GM12878 (cell line): ENCODE measurements around the gene FGFR2.

Source experiments
- CEBPB ChIP-seq, 2 experiments: fragments of 150-350 bp in 1 of 2; IDR thresholded peaks; 2 replicates each; pipeline ENCODE4 v1.6.1; 2012 to 2014; ENCODE audit warnings: low read depth in 2 of 2, low read length in 2 of 2, borderline replicate concordance in 1 of 2, inconsistent platforms in 1 of 2
- CTCF ChIP-seq, 3 experiments: IDR thresholded peaks in 2 of 3; conservative IDR thresholded peaks in 1 of 3; 2 replicates each; pipeline ENCODE4 v1.5.1; 2011; ENCODE audit warnings: low read depth in 3 of 3, low read length in 3 of 3, mild to moderate bottlenecking in 3 of 3, control low read depth in 2 of 3, moderate library complexity in 2 of 3, inconsistent platforms in 1 of 3, mixed read lengths in 1 of 3; ENCODE audit not compliant: control insufficient read depth in 2 of 3, insufficient read depth in 1 of 3; ENCODE audit errors: extremely low read depth in 1 of 3
- EZH2 ChIP-seq: IDR thresholded peaks from 2 replicates; pipeline ENCODE4 v1.6.1; 2012; ENCODE audit warnings: low read depth, mild to moderate bottlenecking, control low read depth, inconsistent platforms, low read length, borderline replicate concordance; ENCODE audit not compliant: control insufficient read depth
- FOXM1 ChIP-seq: IDR thresholded peaks from 2 replicates; pipeline ENCODE4 v1.6.1; 2012; ENCODE audit warnings: low read depth, mild to moderate bottlenecking, inconsistent platforms, low read length, moderate library complexity
- GATAD2B ChIP-seq: fragments of 450-650 bp; conservative IDR thresholded peaks from 2 replicates; pipeline ENCODE4 v1.6.1; 2017; ENCODE audit warnings: low read depth, mild to moderate bottlenecking, moderate library complexity
- POLR2AphosphoS5 ChIP-seq: IDR thresholded peaks from 2 replicates; pipeline ENCODE4 v1.6.1; 2011; ENCODE audit warnings: mild to moderate bottlenecking, low read length, inconsistent platforms
- POU2F2 ChIP-seq: IDR thresholded peaks from 3 replicates; pipeline ENCODE4 v1.6.1; 2011; ENCODE audit warnings: low read depth, mild to moderate bottlenecking, low read length, borderline replicate concordance
- RAD21 ChIP-seq: IDR thresholded peaks from 2 replicates; pipeline ENCODE4 v1.6.1; 2011; ENCODE audit warnings: mild to moderate bottlenecking, low read depth, low read length, moderate library complexity; ENCODE audit not compliant: insufficient read depth
- RFX5 ChIP-seq: IDR thresholded peaks from 2 replicates; pipeline ENCODE4 v1.6.1; 2011; ENCODE audit warnings: low read depth, low read length, improper control_type of control experiment
- TBL1XR1 ChIP-seq: IDR thresholded peaks from 2 replicates; pipeline ENCODE4 v1.6.1; 2012; ENCODE audit warnings: low read depth, low read length, improper control_type of control experiment
- USF2 ChIP-seq: IDR thresholded peaks from 2 replicates; pipeline ENCODE4 v1.6.1; 2011; ENCODE audit warnings: low read depth, low read length, improper control_type of control experiment, borderline replicate concordance
- ZNF207 ChIP-seq: fragments of 450-650 bp; IDR thresholded peaks from 2 replicates; pipeline ENCODE4 v1.6.1; 2014; ENCODE audit warnings: antibody characterized with exemption, mild to moderate bottlenecking, borderline replicate concordance
- ZSCAN29 ChIP-seq: fragments of 450-650 bp; IDR thresholded peaks from 2 replicates; pipeline ENCODE4 v1.6.1; 2017; ENCODE audit warnings: mild to moderate bottlenecking, moderate library complexity
- ZZZ3 ChIP-seq: IDR thresholded peaks from 2 replicates; pipeline ENCODE4 v1.6.1; 2011; ENCODE audit warnings: low read depth; ENCODE audit not compliant: control insufficient read depth, insufficient read length

DNA sequence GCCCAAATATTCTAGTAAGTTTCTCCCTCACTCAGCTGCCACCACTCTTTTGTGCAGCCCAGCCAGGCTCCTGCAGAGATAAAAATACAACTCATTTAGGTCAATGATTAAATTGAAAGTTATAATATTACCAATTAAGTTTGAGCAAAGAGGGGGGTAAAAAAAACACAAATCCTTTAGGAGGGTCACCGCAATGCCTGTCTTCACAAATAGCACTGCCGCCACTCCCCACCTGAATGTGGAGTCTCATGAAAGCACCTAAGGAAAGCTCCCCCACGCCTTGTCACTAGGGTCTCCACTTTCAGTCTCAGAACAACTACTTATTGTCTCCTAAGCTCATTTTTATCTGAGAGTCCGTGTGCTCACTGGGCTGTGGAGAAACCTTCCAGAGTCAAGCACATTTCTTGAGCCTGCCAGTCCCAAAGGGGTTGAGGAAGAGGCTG, 148.7 kb downstream of the FGFR2 start:
- TF ChIP-seq EZH2 = no peak
- TF ChIP-seq ZNF207 = no peak
- no peak for TF ChIP-seq USF2
- no peak for TF ChIP-seq ZZZ3
- TF ChIP-seq RFX5 = no peak
- no peak for TF ChIP-seq RAD21
- no peak for TF ChIP-seq ZSCAN29
- TF ChIP-seq CTCF (IDR thresholded peaks at IDR 0.05 in 2 of 3, conservative IDR thresholded peaks at IDR 0.05 in 1 of 3; ENCODE audit: control insufficient read depth in 2 of 3, extremely low read depth in 1 of 3, insufficient read depth in 1 of 3, low read depth in 3 of 3, low read length in 3 of 3) = no peak
- TF ChIP-seq FOXM1 = no peak
- TF ChIP-seq TBL1XR1 = no peak
- no peak for TF ChIP-seq CEBPB (IDR thresholded peaks at IDR 0.05; ENCODE audit: borderline replicate concordance in 1 of 2, low read depth in 2 of 2, low read length in 2 of 2)
- TF ChIP-seq GATAD2B = no peak
- no peak for TF ChIP-seq POU2F2
- no peak for TF ChIP-seq POLR2AphosphoS5
